ENCODE measurements around the gene IGSF22.
A peak's percentile ranks its signal among the peaks of the same experiment; 100 is the strongest.

The IGSF22 gene

DNA sequence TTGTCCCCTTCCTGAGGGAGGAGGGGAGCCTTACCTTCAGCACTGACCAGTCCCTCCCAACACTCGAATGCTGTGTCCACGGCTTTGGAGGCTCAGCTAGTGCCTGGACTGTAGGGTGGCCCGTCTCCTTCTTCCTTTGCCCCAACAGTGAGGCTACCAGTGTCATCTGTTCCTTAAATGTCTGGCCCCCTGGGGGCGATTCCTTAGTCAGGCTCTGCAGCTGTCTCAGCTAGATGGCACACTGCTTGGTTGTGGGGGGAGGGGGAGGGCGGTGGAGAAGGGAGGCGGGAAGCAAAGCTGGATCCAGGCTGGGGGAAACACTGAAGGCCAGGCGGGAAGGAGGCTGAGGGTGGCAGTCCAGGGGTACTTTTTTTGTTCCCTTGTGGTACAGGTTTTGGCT, at the start of gene IGSF22:
TSS of gene IGSF22 (minus strand) at position 149 of the 400 bp plus-strand sequence. CDS start 1,952 bp downstream, outside the sequence.
- no peak for DNase-seq (ENCODE audit: low spot score)

GRCh38 chr11:18774801-18775200, 48.8 kb upstream of the IGSF22 start:
- no peak for DNase-seq (ENCODE audit: low spot score)

DNA sequence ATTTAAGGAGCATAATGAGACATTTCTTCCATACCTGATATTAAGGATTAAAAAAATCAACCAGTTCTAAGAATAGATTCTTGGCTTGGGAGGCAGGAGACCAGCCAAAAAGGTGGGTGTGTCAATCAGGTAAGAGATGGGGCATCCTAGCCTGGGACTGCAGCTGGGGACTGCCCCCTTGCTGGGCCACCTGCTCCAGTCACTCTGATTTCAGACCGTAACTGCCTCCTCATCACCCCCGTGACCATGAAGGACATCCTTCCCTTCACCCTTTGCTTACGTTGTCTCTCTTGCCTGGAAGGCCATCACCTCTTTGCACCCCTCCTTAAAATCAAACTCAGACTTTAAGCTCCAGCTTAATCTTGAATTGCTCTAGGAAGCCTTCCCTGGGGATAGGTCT, 47.7 kb upstream of the IGSF22 start:
- no peak for DNase-seq (ENCODE audit: low spot score)

DNA sequence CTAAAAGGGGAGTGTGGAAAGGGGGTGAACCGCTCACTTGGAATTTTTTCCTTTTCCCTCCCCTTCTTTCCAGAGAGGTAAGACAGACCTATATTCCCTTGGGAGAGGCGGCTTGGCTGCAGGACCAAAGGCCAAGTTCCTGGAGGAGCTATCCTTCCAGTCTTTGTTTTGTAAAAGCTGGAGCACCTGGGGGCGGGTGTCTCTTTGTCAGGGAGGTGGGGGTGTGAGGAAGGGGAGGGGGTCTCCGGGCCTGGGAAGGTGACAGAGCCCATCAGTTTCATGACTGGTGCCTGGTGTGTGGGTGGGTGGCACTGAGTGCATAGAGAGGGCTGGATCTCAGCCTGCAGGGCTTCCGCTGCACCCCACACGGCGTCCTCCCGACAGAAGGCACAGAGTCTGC, 47.1 kb upstream of the IGSF22 start:
- DNase-seq (ENCODE audit: low spot score): no peak

DNA sequence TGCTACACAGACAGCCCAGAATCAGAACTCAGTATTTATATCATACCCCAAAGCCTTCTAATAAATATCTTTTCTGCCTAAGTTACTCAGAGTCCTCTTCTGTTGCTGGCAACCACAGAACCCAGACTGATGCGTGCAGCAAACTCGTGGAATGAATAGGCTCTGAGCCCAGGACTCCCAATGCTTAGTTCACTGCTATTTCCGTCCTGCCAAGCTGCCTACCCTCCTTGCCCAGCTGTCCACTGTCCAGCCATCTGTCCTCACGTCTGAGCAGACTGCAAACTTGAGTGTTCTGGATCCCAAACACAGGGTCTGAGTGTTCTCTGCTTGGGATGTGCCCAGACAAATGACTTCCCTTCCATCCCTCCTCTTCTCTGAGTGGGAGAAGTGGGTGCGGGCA, 46.2 kb upstream of the IGSF22 start:
- peak; percentile 20 for DNase-seq (ENCODE audit: low spot score)

- no peak for DNase-seq (ENCODE audit: low spot score)
Measured at GRCh38 chr11:18771266-18772035, 45.5 kb upstream of the IGSF22 start.

DNA sequence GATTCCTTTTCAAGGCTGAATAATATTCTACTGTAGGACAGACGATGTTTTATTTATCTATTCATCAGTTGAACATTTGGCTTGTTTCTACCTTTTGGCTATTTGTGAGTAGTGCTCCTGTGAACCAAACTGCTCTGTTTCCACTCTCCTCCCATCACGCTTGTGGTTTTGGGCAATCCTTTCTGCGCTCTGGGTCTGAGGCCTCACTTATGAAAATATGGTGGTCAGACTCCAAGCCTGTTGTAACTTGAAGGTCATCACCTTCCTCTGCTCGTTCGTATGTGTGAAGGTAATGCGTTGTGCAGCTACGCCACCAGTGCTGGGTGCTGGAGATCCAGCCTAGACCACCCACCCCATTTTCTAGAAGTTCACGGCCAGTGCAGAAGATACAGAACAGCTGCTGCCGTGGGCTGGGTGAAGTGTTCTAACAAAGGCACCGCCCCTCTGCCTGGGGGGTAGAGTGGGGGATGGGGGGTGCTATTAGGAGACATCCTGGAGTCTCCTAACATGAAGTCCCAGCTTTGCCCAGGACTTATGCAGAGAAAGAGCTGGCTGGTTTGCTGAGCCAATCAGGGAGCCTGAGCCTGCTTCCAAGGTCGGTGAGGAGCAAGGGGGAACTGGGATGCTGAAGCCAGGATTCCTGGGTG, 44.6 kb upstream of the IGSF22 start:
- no peak for DNase-seq (ENCODE audit: low spot score)

GRCh38 chr11:18769802-18770456, 43.9 kb upstream of the IGSF22 start:
- DNase-seq (ENCODE audit: low spot score): no peak

DNA sequence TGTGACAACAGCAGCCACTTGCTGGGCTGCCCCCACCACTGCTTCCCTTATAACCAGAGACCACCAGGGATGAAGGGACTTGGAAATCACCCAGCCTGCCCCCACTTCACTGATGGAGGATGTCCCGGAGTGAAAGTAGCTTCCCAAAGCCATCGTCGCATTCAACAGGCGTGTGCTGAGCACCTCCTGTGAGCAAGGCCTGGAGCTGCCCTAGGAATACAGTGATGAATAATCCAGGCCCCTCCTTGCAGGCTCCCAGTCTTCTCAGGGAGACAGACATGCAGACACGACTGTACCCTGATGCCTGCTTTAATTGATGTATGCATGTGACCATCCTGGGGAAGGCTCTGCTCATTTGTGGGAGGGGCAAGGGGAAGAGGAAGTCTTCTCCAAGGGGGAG, 43.0 kb upstream of the IGSF22 start:
- no peak for DNase-seq (ENCODE audit: low spot score)

DNA sequence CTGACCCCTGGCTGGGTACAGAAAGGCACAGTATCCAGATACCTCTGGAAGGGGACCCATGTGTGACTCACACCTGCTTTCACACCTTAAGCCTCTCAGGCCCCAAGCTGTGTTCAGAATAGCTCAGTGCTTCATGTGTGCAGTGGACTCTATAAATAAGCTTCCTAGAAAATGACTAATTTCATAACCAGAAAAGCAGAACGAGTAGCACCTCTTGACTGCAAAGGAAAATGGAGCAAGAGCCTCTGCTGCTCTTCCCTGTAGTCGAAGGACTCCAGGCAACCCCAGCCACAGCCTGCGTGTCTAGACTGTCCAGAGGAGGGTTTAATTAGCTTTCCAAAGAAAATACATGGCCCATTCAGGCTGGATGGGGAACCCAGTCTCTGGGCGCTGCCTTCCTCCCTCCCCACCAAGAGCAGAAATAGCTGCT, 42.5 kb upstream of the IGSF22 start:
- DNase-seq (ENCODE audit: low spot score): no peak

DNA sequence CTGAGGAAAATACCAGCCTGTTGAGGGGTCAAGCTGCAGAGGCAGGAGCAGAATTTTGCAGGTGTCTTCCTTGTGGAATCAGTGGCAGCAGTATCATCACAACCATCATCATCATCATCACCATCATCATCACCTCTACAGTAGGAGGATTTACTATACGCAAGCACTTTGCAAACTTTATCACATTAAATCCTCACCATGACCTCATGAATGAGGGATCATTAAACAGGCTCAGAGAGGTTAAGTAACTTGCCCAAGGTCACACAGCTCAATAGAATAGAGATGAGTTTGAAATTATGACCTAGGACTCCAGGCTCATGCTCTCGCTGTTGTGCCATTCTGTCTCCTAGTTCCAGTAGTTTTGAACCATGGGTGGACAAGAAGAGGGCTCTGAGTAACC, 40.0 kb upstream of the IGSF22 start:
- no peak for DNase-seq (ENCODE audit: low spot score)

GRCh38 chr11:18765554-18765953, 39.6 kb upstream of the IGSF22 start:
- no peak for DNase-seq (ENCODE audit: low spot score)

GRCh38 chr11:18761741-18762140, 35.8 kb upstream of the IGSF22 start:
- DNase-seq (ENCODE audit: low spot score): no peak

DNA sequence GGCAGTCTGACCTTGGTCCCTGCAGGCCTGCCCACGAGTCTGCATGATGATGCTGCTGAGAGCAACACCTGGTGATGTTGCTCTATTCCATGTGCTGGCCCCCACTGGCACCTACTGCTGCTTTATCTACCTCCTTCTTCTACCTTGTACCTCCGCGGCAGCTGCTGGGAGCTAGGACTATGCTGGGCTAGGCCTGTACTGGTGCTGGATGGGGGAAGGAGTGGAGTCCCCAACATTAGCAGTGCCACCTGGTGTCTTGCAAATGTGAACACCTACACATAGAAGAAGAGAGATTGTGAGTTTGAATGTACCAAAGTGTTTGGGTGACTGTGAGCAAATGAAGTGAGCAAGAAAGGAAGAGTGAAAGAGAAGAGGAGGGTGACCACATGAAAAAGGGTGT, 35.2 kb upstream of the IGSF22 start:
- no peak for DNase-seq (ENCODE audit: low spot score)

- DNase-seq (ENCODE audit: low spot score): no peak
Measured at GRCh38 chr11:18757811-18758210, 31.8 kb upstream of the IGSF22 start.

DNA sequence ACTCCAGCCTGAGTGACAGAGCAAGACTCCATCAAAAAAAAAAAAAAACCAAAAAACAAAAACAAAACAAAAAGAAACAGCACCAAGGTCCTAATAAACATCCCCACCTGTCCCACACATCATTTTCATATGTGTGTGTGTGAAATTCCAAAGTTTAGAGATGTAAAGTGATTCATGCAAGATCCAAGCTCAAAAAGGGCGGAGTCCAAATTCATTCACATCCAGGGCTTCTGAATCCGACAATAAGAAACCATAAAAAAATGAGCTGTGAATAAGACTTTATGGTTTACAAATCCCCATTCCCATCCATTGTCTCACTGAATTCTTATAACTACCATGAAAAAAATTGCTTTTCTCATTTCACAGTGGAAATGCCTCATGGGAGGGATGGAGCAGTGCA, 30.9 kb upstream of the IGSF22 start:
- DNase-seq (ENCODE audit: low spot score): no peak

DNA sequence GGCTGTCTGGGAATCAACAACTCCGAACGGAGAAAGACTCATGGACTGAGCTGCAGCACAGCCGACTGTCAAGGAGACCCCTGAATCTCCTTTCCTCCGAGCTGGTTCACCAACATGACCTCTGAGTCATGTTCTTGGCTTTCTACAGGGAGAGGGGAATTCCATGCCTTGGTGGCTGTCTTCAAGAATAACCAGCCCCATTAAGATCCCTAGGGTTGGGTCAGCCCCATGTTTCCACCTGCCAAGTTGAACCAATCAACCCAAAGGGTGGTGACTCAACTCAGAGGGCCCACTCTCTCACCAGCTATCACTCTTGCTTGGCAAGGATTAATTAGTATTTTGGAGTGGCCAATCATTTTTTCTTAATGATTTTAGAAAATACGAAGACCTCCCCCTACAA, 28.3 kb upstream of the IGSF22 start:
- no peak for DNase-seq (ENCODE audit: low spot score)

DNA sequence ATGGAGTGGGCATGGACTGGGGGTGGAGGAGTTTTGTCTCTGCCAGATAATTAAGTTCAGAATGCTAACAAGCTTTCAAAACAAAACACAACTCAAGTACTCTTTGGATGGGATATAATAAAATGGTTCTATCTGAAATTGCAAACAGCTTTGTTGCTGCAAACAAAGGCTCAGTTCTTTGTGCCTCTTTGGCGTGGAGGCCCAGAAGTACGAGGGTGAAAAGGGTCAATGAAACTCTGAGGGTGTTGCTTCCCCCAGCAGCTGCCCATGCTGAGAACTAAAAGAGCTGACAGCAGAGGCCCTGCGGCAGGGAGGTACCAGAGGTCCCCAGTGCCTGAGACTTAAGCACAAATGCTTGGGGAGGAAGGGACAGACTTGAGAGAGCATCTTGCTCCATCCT, 26.5 kb upstream of the IGSF22 start:
- DNase-seq (ENCODE audit: low spot score): peak; percentile 74

DNA sequence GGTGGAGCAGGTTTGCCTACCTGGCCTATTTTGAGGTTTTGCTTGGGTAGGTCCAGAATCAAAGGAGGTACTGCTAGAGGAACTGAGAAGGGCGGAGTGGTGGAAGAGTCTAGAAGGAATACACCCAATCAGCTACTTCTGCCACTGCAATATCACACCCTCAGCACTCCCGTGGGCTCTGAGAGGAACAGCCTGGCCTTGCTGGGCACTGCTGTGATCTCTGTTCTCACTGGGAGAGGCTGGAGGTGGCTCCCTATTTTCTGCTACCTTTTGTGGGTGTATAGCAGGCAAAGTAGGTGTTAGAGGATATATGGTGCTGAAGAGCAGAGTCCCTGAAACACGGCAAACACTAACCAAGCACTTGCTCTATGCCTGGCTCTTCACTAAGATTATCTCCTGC, 25.0 kb upstream of the IGSF22 start:
- DNase-seq (ENCODE audit: low spot score): no peak

DNA sequence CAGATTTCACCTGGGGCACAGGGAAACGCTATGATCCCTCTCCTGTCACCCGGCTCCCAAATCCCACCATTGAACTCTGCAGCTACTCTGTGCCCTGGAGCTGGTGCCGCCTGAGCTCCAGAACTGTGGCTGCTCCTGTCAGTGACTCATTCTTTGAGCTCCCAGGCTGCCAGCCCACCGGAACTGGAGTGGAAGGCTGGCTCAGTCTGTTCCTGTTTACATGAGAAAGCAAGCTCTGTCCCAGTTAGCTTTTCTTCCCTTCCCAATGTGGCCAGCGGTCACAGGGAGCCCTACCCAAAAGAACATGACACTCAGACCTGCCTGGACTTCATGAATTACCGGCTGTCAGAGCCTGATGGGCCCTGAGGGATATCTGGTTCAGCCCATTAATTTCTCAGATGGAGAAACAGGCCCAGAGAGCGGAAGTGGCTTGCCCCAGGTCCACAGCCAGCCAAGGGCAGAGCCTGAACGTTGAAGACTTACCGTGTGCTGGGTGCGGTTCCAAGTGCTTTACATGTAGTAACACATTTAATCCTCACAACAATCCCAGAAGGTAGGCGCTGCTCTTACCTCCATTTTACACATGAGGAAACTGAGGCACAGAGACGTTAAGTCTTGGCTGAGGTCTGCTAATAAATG, 23.8 kb upstream of the IGSF22 start:
- peak; percentile 32 for DNase-seq (ENCODE audit: low spot score)

DNA sequence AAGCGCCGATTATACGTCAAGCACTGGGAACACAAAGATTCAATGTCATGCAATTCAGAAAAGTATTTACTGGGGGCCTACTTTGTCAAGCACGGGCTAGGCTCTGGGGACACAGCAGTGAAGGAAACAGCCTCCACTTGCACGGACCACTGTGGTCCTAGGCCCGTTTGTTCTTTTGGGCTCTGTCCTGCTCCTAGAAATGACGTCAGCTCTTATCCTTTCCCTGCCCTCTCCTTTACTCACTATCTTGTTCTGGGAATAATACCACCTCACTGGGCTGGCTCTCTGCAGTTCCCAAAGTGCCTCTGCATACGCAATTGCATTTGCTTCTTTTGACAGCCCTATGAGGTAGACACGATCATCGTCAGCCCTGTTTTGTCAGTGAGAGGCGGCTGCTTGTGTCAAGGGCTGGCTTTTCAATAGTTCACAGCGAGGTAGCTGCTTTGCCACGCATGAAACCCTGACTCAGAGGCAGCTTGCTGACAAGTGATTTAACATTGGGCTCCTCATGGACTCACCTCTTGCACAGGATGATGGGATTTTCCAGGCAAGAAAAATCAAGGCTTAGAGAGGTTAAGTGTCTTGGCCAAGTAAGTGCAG, 22.9 kb upstream of the IGSF22 start:
- DNase-seq (ENCODE audit: low spot score): no peak

- no peak for DNase-seq (ENCODE audit: low spot score)
Measured at GRCh38 chr11:18745251-18745650, 19.3 kb upstream of the IGSF22 start.
